Measurements from ENCODE around the gene KBTBD8. TPM values are rescaled to one million over a fixed set of nuclear protein-coding genes. Genes with fewer than 3 reads are reported as not detected.

The KBTBD8 gene
- total and polyA plus RNA-seq, 2 of the 13 experiments (the other 11 are each of a cell fraction or from before 2014, with no cell fraction given): 1.1 to 7.6 TPM

- H3K9ac ChIP-seq (ENCODE audit: insufficient read depth, low read depth, low read length): no peak overlapping the region
- no peaks in the 10 kb centered on the region for H3K79me2 ChIP-seq (ENCODE audit: insufficient read depth, low read length)
- CTCF ChIA-PET (ENCODE audit: low intra/inter-chr PET ratio, low total read pairs): no interaction called here
- WGBS (ENCODE audit: low lambda C conversion rate): 0% methylated on average over 1 of the region's 2 CpGs
- no peak for FAIRE-seq
- ATAC-seq: no peak; the same call in 2 of the 3 replicates
- no peak overlapping the region for H3K4me3 ChIP-seq (replicated peaks in 1 of 3; ENCODE audit: insufficient read depth in 1 of 3, low read depth in 2 of 3, low read length in 3 of 3)
- intact Hi-C loops (cut with micrococcal nuclease; ENCODE audit: unreplicated experiment): no loop called here
- H3K9me3 ChIP-seq (ENCODE audit: low read length): no peaks in the 10 kb centered on the region
- H3K4me2 ChIP-seq (ENCODE audit: low read depth, low read length): no peak overlapping the region
- no peak for TF ChIP-seq MED13 (CRISPR knock-in tag; IDR thresholded peaks at IDR 0.05)
- no peak for TF ChIP-seq MYC (CRISPR knock-in tag; IDR thresholded peaks at IDR 0.05; ENCODE audit: borderline replicate concordance)
- no peak for TF ChIP-seq SOX5 (CRISPR knock-in tag; IDR thresholded peaks at IDR 0.05; ENCODE audit: borderline replicate concordance)
- no peak for TF ChIP-seq ZNF503 (CRISPR knock-in tag; IDR thresholded peaks at IDR 0.05)
- TF ChIP-seq MAZ (IDR thresholded peaks at IDR 0.05; ENCODE audit: borderline replicate concordance, low read depth, low read length): no peak
- TF ChIP-seq MAZ (CRISPR knock-in tag; IDR thresholded peaks at IDR 0.05; ENCODE audit: low read depth): no peak
- TF ChIP-seq ZNF510 (CRISPR knock-in tag; IDR thresholded peaks at IDR 0.05; ENCODE audit: low read depth): no peak
- no peak for TF ChIP-seq ZBTB38 (CRISPR knock-in tag; IDR thresholded peaks at IDR 0.05)
- no peak for TF ChIP-seq NCOA2 (CRISPR knock-in tag; IDR thresholded peaks at IDR 0.05)
- TF ChIP-seq THAP11 (CRISPR knock-in tag; IDR thresholded peaks at IDR 0.05): no peak
- no peak for TF ChIP-seq MBNL3 (CRISPR knock-in tag; conservative IDR thresholded peaks at IDR 0.05)
- TF ChIP-seq ZNF839 (CRISPR knock-in tag; IDR thresholded peaks at IDR 0.05; ENCODE audit: borderline replicate concordance): no peak
- no peak for TF ChIP-seq DBP (CRISPR knock-in tag; IDR thresholded peaks at IDR 0.05; ENCODE audit: not compliant biosample characterization)
- TF ChIP-seq ZNF331 (CRISPR knock-in tag; IDR thresholded peaks at IDR 0.05): no peak
- no peak for TF ChIP-seq YY1 (IDR thresholded peaks at IDR 0.05; ENCODE audit: insufficient read depth, insufficient replicate concordance, low read depth, low read length)
- no peak for TF ChIP-seq GLI4 (CRISPR knock-in tag; IDR thresholded peaks at IDR 0.05; ENCODE audit: borderline replicate concordance)
- TF ChIP-seq PBX3 (CRISPR knock-in tag; IDR thresholded peaks at IDR 0.05; ENCODE audit: borderline replicate concordance): no peak
- no peak overlapping the region for H3K27ac ChIP-seq (ENCODE audit: extremely low read length, insufficient read depth, low read length)
- H3K27me3 ChIP-seq (ENCODE audit: control insufficient read depth in 1 of 2, insufficient read depth in 2 of 2, low read length in 2 of 2): peaks cover 0 to 8% of the 10 kb centered on the region in 2 experiments; a peak in 3 of 5 replicates
- no peak for DNase-seq (ENCODE audit: low spot score)
- in situ Hi-C loops (cut with HindIII; ENCODE audit: extremely low pct_ligation_motif_present, low pct_unique_long_range_greater_than_20kb): loop anchor here (25.0 kb wide), 1 partner anchor 1904 kb away; no protein-coding TSS in a partner anchor
- no peaks in the 10 kb centered on the region for H3K36me3 ChIP-seq (replicated peaks in 1 of 2; ENCODE audit: control insufficient read depth in 1 of 2, insufficient read depth in 2 of 2, low read length in 2 of 2)
- POLR2A ChIA-PET: no interaction called here
- BruUV-seq (replicated peaks): no TSS peak
- no peaks in the 10 kb centered on the region for H3K4me1 ChIP-seq (ENCODE audit: insufficient read depth, low read length)
- no peaks in the 10 kb centered on the region for H4K20me1 ChIP-seq (ENCODE audit: insufficient read depth, low read length)
- no peak overlapping the region for H2AFZ ChIP-seq (ENCODE audit: low read length)
These were observed 15.0 kb upstream of the KBTBD8 start for GRCh38 chr3:66983101-66983500.

Data from HepG2 (cell line).